PFSK-1 (cell line): ENCODE data around the gene CUBN.

ENCODE experiments used
- POLR2AphosphoS5 ChIP-seq: IDR thresholded peaks from 2 replicates; pipeline ENCODE4 v1.6.1; 2012; ENCODE audit warnings: low read depth, mild to moderate bottlenecking, control low read depth, low read length, moderate library complexity
- SIN3A ChIP-seq: IDR thresholded peaks from 2 replicates; pipeline ENCODE4 v1.6.1; 2012; ENCODE audit warnings: mild to moderate bottlenecking, low read length, moderate library complexity, borderline replicate concordance; ENCODE audit not compliant: insufficient read depth
- TAF1 ChIP-seq: IDR thresholded peaks from 2 replicates; pipeline ENCODE4 v1.6.1; 2012; ENCODE audit warnings: low read length, control low read depth, borderline replicate concordance; ENCODE audit not compliant: insufficient read depth
- TF ChIP-seq, protein P1 (sequence below), 2 experiments: IDR thresholded peaks; 2 replicates each; pipeline versions ENCODE4 v1.6.1 to v1.8.0; 2011 to 2012; ENCODE audit warnings: low read depth in 2 of 2, low read length in 2 of 2, control low read depth in 1 of 2, inconsistent platforms in 1 of 2, mild to moderate bottlenecking in 1 of 2, moderate library complexity in 1 of 2; ENCODE audit not compliant: insufficient read depth in 1 of 2

DNA sequence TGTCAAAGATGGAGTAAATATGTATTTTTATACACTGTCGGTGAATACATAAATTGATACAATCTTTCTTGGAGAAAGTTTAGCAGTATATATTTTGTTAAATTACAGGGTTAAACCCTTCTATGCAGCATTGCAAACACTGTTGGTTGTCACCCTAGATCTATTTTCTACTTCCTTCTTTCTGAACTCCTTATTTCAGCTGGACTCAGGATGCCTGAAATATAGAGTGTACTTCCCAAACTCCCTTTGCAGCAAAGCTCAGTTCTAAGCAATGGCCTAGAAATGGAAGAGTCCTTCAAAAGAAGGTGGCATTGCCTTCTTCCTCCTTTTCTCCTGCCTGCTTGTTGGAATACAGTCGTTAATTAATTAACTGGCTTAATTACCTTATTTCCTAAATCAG is 20.6 kb downstream of the CUBN start:
- no peak for TF ChIP-seq TAF1
- no peak for TF ChIP-seq POLR2AphosphoS5
- no peak for TF ChIP-seq SIN3A
- TF ChIP-seq, protein P1, sequence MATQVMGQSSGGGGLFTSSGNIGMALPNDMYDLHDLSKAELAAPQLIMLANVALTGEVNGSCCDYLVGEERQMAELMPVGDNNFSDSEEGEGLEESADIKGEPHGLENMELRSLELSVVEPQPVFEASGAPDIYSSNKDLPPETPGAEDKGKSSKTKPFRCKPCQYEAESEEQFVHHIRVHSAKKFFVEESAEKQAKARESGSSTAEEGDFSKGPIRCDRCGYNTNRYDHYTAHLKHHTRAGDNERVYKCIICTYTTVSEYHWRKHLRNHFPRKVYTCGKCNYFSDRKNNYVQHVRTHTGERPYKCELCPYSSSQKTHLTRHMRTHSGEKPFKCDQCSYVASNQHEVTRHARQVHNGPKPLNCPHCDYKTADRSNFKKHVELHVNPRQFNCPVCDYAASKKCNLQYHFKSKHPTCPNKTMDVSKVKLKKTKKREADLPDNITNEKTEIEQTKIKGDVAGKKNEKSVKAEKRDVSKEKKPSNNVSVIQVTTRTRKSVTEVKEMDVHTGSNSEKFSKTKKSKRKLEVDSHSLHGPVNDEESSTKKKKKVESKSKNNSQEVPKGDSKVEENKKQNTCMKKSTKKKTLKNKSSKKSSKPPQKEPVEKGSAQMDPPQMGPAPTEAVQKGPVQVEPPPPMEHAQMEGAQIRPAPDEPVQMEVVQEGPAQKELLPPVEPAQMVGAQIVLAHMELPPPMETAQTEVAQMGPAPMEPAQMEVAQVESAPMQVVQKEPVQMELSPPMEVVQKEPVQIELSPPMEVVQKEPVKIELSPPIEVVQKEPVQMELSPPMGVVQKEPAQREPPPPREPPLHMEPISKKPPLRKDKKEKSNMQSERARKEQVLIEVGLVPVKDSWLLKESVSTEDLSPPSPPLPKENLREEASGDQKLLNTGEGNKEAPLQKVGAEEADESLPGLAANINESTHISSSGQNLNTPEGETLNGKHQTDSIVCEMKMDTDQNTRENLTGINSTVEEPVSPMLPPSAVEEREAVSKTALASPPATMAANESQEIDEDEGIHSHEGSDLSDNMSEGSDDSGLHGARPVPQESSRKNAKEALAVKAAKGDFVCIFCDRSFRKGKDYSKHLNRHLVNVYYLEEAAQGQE (IDR thresholded peaks at IDR 0.05; ENCODE audit: insufficient read depth in 1 of 2, low read depth in 2 of 2, low read length in 2 of 2) = no peak
